ENCODE data around the gene RNF31. TPM values are rescaled to one million over a fixed set of nuclear protein-coding genes. Genes with fewer than 3 reads are reported as not detected.

The RNF31 gene
- total and polyA plus RNA-seq, 2 donors (not counting 3 experiments of a cell fraction or from before 2014, with no cell fraction given) = 32.3 to 69.7 TPM

DNA sequence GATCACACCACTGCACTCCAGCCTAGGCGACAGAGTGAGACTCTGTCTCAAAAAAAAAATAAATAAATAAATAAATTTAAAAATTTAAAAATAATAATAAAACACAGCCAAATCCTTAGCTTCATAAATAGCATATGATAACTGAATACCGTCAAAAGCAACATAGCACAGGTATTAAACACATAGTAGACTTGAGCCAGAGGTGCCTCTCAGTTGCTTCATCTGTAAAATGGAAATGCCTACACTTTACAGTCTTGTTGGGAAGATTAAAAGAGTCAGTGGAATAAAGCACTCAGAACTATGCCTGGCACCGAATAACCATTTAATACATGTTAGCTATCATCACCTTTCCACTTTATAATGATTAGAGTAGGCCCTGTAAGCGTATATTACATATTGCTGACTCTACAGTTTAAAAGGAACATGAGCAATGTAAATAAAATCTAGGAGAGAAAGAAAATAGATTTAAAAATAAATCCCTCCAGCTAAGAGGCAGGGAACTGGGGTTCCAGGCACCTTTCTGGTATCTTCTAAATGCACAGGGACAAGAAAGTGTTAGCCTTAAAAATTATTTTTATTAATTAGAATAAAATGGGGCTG lies 40.5 kb upstream of the RNF31 start:
- no peak overlapping the region for H3K27ac ChIP-seq (ENCODE audit: insufficient read depth, low read depth, low read length)
- no peak overlapping the region for H2AFZ ChIP-seq (ENCODE audit: low read depth, low read length)
- peaks cover 16% of the 10 kb centered on the region for H3K4me1 ChIP-seq (ENCODE audit: control insufficient read depth, extremely low read depth, insufficient read depth, low read length)
- CTCF ChIA-PET = interaction anchor here (0.7 to 11.7 kb wide), 9 partner anchors 8 to 190 kb away, joined by 3 to 420 read pairs (median 4); partner anchors contain the start of genes CARMIL3, DCAF11, IRF9 and NRL
- no TSS peak for BruUV-seq (replicated peaks)
- H3K9ac ChIP-seq (replicated peaks; ENCODE audit: extremely low read depth, insufficient read depth, low read length) = no peak overlapping the region
- no peak for TF ChIP-seq MYC (IDR thresholded peaks at IDR 0.05; ENCODE audit: low read depth, low read length)
- TF ChIP-seq, protein P1, sequence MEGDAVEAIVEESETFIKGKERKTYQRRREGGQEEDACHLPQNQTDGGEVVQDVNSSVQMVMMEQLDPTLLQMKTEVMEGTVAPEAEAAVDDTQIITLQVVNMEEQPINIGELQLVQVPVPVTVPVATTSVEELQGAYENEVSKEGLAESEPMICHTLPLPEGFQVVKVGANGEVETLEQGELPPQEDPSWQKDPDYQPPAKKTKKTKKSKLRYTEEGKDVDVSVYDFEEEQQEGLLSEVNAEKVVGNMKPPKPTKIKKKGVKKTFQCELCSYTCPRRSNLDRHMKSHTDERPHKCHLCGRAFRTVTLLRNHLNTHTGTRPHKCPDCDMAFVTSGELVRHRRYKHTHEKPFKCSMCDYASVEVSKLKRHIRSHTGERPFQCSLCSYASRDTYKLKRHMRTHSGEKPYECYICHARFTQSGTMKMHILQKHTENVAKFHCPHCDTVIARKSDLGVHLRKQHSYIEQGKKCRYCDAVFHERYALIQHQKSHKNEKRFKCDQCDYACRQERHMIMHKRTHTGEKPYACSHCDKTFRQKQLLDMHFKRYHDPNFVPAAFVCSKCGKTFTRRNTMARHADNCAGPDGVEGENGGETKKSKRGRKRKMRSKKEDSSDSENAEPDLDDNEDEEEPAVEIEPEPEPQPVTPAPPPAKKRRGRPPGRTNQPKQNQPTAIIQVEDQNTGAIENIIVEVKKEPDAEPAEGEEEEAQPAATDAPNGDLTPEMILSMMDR (IDR thresholded peaks at IDR 0.05; ENCODE audit: extremely low read depth in 1 of 2, insufficient read depth in 1 of 2, low read depth in 1 of 2, low read length in 2 of 2) = no peak
- TF ChIP-seq GATA2 (IDR thresholded peaks at IDR 0.05; ENCODE audit: insufficient read depth, insufficient read length, low read depth, low read length) = no peak
- no peak for TF ChIP-seq POLR2AphosphoS5 (IDR thresholded peaks at IDR 0.05; ENCODE audit: insufficient read depth, low read depth, low read length)
- TF ChIP-seq JUN (IDR thresholded peaks at IDR 0.05; ENCODE audit: borderline replicate concordance, insufficient read depth, insufficient read length, low read depth) = no peak
- TF ChIP-seq EZH2 (IDR thresholded peaks at IDR 0.05; ENCODE audit: borderline replicate concordance, low read depth, low read length, severe bottlenecking) = no peak
- no peak for TF ChIP-seq POLR2A (IDR thresholded peaks at IDR 0.05; ENCODE audit: low read depth, low read length)
- TF ChIP-seq, protein P2, sequence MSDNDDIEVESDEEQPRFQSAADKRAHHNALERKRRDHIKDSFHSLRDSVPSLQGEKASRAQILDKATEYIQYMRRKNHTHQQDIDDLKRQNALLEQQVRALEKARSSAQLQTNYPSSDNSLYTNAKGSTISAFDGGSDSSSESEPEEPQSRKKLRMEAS (IDR thresholded peaks at IDR 0.05; ENCODE audit: insufficient read depth, insufficient read length) = no peak
- no peak for TF ChIP-seq FOS (IDR thresholded peaks at IDR 0.05; ENCODE audit: borderline replicate concordance, insufficient read depth, low read length)
- no peaks in the 10 kb centered on the region for H3K79me2 ChIP-seq (ENCODE audit: control insufficient read depth, insufficient read depth, low read length)
- POLR2A ChIA-PET = no interaction called here
- no peaks in the 10 kb centered on the region for H3K9me1 ChIP-seq (replicated peaks; ENCODE audit: control insufficient read depth, extremely low read depth, insufficient read depth, low read length)
- FAIRE-seq (no peak), DNase-seq (ENCODE audit: low read depth, low spot score) (no peak)
- H3K27me3 ChIP-seq (ENCODE audit: control insufficient read depth in 2 of 2, insufficient read depth in 2 of 2, low read length in 2 of 2) = no peaks in the 10 kb centered on the region
- H3K4me3 ChIP-seq (replicated peaks in 1 of 3; ENCODE audit: insufficient read depth in 1 of 3, low read depth in 1 of 3, low read length in 3 of 3) = no peak overlapping the region
- H3K36me3 ChIP-seq (ENCODE audit: control insufficient read depth in 2 of 2, extremely low read depth in 1 of 2, insufficient read depth in 2 of 2, low read length in 2 of 2) = no peaks in the 10 kb centered on the region
- no peaks in the 10 kb centered on the region for H3K9me3 ChIP-seq (replicated peaks; ENCODE audit: control insufficient read depth, insufficient read depth, low read length)
- intact Hi-C loops (cut with micrococcal nuclease) (loop anchor here (1.0 kb wide), 1 partner anchor 12 kb away; the partner anchor contains the start of gene PCK2), dilution Hi-C loops (cut with MboI; ENCODE audit: extremely low pct_ligation_motif_present, low sequenced_read_pairs) (no loop called here)
- no peak overlapping the region for H3K4me2 ChIP-seq (ENCODE audit: insufficient read depth, low read length)
- H4K20me1 ChIP-seq (replicated peaks; ENCODE audit: control insufficient read depth, extremely low read depth, insufficient read depth, low read length) = no peaks in the 10 kb centered on the region
